Glutamatergic neuron (in vitro differentiated cells): ENCODE measurements around the gene RPP40. TPM values are rescaled to one million over a fixed set of nuclear protein-coding genes. Genes with fewer than 3 reads are reported as not detected.

Experiments used
- DNase-seq: peaks from one replicate; pipeline ENCODE4 v3.0.0; 2022
- H3K27ac Mint-ChIP-seq: one replicate; pipeline ENCODE4 v1.8.0; 2020; ENCODE audit warnings: mild to moderate bottlenecking, mixed read lengths, inconsistent platforms; ENCODE audit not compliant: unreplicated experiment
- H3K27me3 Mint-ChIP-seq: one replicate; pipeline ENCODE4 v1.8.0; 2020; ENCODE audit warnings: mild to moderate bottlenecking, moderate library complexity, mixed read lengths, inconsistent platforms; ENCODE audit not compliant: unreplicated experiment
- H3K36me3 Mint-ChIP-seq: one replicate; pipeline ENCODE4 v1.8.0; 2020; ENCODE audit warnings: mild to moderate bottlenecking, mixed read lengths, inconsistent platforms; ENCODE audit not compliant: unreplicated experiment
- H3K4me1 Mint-ChIP-seq: one replicate; pipeline ENCODE4 v1.8.0; 2020; ENCODE audit warnings: mild to moderate bottlenecking, low read depth, mixed read lengths, inconsistent platforms; ENCODE audit not compliant: unreplicated experiment
- H3K4me3 Mint-ChIP-seq: one replicate; pipeline ENCODE4 v1.8.0; 2020; ENCODE audit warnings: mild to moderate bottlenecking, mixed read lengths, inconsistent platforms; ENCODE audit not compliant: unreplicated experiment
- H3K9me3 Mint-ChIP-seq: one replicate; pipeline ENCODE4 v1.8.0; 2020; ENCODE audit warnings: mild to moderate bottlenecking, moderate library complexity, mixed read lengths, inconsistent platforms; ENCODE audit not compliant: unreplicated experiment
- total RNA-seq: library from RNA; stranded (reverse); fragmentation: NEBNext Ultra II Directional; extraction: Animal tissue kit (Norgen Biotek cat#: 25700); gene quantifications from one replicate; pipeline ENCODE4 v1.2.1, GENCODE V29; 2021; ENCODE audit not compliant: unreplicated experiment
- TF ChIP-seq, protein P1 (sequence below): fragments of 200-600 bp; sonication (generic); IDR thresholded peaks from one replicate; pipeline ENCODE4 v1.5.0; 2021; ENCODE audit not compliant: partially characterized antibody, unreplicated experiment

The RPP40 gene
- total RNA-seq, 1 donor from 2014 or later, result 6.9 TPM

DNA sequence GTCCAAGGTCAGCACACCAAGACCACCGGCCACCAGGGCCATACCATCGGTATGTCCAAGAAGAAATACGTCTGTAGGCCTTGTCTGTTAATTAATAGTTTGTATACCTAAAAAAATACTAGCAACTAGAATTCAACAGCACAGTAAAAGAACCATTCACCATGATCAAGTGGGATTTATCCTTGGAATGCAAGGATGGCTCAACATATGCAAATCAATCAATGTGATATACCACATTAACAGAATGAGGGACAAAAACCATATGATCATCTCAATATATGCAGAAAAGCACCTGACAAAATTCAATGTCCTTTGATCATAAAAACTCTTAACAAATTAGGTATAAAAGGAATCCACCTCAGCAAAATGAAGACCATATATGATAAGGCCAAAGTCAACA is 24.4 kb downstream of the RPP40 start:
- H3K4me3 Mint-ChIP-seq, result no peak overlapping the region
- DNase-seq, result no peak
- no peaks in the 10 kb centered on the region for H3K4me1 Mint-ChIP-seq
- H3K9me3 Mint-ChIP-seq, result peaks cover 5% of the 10 kb centered on the region
- H3K27ac Mint-ChIP-seq, result no peak overlapping the region
- peaks cover 13% of the 10 kb centered on the region for H3K36me3 Mint-ChIP-seq
- TF ChIP-seq, protein P1, sequence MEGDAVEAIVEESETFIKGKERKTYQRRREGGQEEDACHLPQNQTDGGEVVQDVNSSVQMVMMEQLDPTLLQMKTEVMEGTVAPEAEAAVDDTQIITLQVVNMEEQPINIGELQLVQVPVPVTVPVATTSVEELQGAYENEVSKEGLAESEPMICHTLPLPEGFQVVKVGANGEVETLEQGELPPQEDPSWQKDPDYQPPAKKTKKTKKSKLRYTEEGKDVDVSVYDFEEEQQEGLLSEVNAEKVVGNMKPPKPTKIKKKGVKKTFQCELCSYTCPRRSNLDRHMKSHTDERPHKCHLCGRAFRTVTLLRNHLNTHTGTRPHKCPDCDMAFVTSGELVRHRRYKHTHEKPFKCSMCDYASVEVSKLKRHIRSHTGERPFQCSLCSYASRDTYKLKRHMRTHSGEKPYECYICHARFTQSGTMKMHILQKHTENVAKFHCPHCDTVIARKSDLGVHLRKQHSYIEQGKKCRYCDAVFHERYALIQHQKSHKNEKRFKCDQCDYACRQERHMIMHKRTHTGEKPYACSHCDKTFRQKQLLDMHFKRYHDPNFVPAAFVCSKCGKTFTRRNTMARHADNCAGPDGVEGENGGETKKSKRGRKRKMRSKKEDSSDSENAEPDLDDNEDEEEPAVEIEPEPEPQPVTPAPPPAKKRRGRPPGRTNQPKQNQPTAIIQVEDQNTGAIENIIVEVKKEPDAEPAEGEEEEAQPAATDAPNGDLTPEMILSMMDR, result no peak
- H3K27me3 Mint-ChIP-seq, result no peaks in the 10 kb centered on the region

DNA sequence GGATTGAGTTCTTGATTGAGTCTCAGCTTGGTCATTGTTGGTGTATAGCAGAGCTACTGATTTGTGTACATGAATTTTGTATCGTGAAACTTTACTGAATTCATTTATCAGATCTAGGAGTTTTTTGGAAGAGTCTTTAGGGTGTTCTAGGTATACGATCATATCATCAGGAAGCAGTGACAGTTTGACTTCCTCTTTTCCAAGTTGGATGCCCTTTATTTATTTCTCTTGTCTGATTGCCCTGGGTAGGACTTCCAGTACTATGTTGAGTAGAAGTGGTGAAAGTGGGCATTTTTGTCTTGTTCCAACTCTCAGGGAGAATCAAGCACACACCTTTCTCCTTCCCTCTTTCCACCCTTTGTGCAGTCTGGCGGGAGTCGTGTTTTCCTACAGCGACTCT is 26.4 kb downstream of the RPP40 start:
- DNase-seq, result no peak
- peaks cover 2% of the 10 kb centered on the region for H3K27me3 Mint-ChIP-seq
- H3K4me1 Mint-ChIP-seq, result no peaks in the 10 kb centered on the region
- TF ChIP-seq, protein P1, result no peak
- peaks cover 13% of the 10 kb centered on the region for H3K36me3 Mint-ChIP-seq
- no peak overlapping the region for H3K4me3 Mint-ChIP-seq
- H3K9me3 Mint-ChIP-seq, result peaks cover 5% of the 10 kb centered on the region
- no peak overlapping the region for H3K27ac Mint-ChIP-seq

- Mint-ChIP-seq H3K27me3 (peaks cover 5% of the 10 kb centered on the region), H3K27ac (no peak overlapping the region)
Observed at GRCh38 chr6:4975506-4975905, 28.3 kb downstream of the RPP40 start.

DNA sequence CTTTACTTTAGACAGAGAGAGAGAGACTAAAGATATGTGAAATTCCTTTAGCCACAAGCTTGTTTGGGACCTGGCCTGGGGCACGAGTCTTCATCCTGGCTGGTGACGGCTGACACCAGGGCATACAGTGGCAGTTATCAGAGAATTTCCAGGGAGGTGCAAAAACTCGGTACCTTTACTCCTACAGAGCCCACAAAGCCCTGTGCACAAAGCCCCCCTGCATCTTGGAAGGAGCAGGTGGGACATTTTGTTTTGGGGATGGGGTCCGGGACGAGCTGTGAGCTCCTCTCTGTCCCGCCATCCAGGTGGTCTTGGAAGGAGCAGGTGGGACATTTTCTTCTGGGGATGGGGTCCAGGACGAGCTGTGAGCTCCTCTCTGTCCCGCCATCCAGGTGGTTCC is 28.9 kb downstream of the RPP40 start:
- DNase-seq, result no peak
- TF ChIP-seq, protein P1, result no peak
- Mint-ChIP-seq H3K9me3 (peaks cover 5% of the 10 kb centered on the region), H3K4me1 (no peaks in the 10 kb centered on the region), H3K27me3 (peaks cover 5% of the 10 kb centered on the region), H3K36me3 (peaks cover 9% of the 10 kb centered on the region), H3K27ac (no peak overlapping the region), H3K4me3 (no peak overlapping the region)

More at GRCh38 chr6:4975506-4975905, 28.3 kb downstream of the RPP40 start:
- TF ChIP-seq, protein P1, result no peak
- Mint-ChIP-seq H3K9me3 (peaks cover 5% of the 10 kb centered on the region), H3K4me3 (no peak overlapping the region), H3K4me1 (no peaks in the 10 kb centered on the region), H3K36me3 (peaks cover 12% of the 10 kb centered on the region)
- no peak for DNase-seq

DNA sequence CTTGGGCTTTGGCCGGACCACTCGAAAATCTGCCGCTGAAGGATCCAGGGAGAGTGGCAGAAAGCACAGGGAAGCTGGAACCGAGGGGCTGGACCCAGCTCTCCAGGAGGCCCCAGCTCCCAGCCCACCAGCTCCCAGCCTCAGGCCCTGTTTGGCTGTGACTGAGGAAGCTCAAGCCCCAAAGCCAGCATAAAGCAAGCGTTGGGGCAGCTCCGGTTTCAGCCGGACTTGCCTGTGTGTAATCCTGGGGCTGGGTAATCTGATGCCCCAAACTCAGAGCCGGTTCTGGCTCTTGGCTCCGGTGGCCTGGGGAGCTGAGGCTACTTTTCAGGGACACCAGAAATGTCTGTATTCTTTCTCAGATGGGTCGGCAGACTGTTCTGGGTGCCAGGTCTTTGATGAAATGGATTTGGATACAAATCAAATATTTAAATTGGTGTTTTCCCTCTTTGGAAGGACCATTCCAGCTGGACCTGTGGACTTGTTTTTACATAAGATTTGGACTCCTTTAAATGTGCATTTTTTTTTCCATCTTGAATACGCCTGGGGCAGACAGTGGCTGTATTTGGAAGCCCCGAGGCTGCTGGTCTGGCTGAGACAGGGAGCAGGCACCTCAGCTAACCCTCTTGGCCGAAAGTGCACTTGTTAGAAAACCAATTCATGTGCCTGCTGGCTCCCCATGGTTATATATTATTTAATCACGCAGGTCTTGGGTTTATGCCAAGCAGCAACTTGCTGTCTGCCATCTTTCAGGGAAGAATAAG is 29.7 kb downstream of the RPP40 start:
- Mint-ChIP-seq H3K4me3 (no peak overlapping the region), H3K4me1 (no peaks in the 10 kb centered on the region), H3K9me3 (no peaks in the 10 kb centered on the region), H3K27me3 (peaks cover 5% of the 10 kb centered on the region), H3K36me3 (peaks cover 4% of the 10 kb centered on the region), H3K27ac (no peak overlapping the region)
- DNase-seq, result no peak
- TF ChIP-seq, protein P1, result no peak
